Upper lobe of left lung (tissue), 6 donors: ENCODE results near the gene ARTN. TPM values are rescaled to one million over a fixed set of nuclear protein-coding genes. Genes with fewer than 3 reads are reported as not detected.

Source experiments
- ATAC-seq, 2 donors: fragments of 200-7000 bp; cut with Tn5 transposase; one replicate each; pipeline ENCODE4 v1.9.1; 2022; ENCODE audit warnings: mild to moderate bottlenecking in 2 of 2, moderate library complexity in 2 of 2; ENCODE audit not compliant: low FRiP score in 2 of 2
- DNase-seq, 2 donors: peaks; one replicate each; pipeline ENCODE4 v3.0.0-alpha.2; 2019 to 2020
- H3K27ac ChIP-seq, 4 donors: fragments of 200-600 bp; sonication (generic); one replicate each; pipeline ENCODE4 v1.5.1; 2016 to 2019
- H3K27me3 ChIP-seq, 4 donors: fragments of 200-600 bp; sonication (generic); one replicate each; pipeline ENCODE4 v1.5.1; 2017 to 2019
- H3K36me3 ChIP-seq, 4 donors: fragments of 200-600 bp; sonication (generic); one replicate each; pipeline ENCODE4 v1.5.1; 2016 to 2019
- H3K4me1 ChIP-seq, 4 donors: fragments of 200-600 bp; sonication (generic); one replicate each; pipeline ENCODE4 v1.5.1; 2018 to 2019
- H3K4me3 ChIP-seq, 4 donors: fragments of 200-600 bp; sonication (generic); one replicate each; pipeline ENCODE4 v1.5.1; 2017 to 2019; ENCODE audit warnings: mild to moderate bottlenecking in 2 of 4, moderate library complexity in 1 of 4
- H3K9me3 ChIP-seq, 4 donors: fragments of 200-600 bp; sonication (generic); one replicate each; pipeline ENCODE4 v1.5.1; 2018 to 2019
- EP300 ChIP-seq, 4 donors: sonication (generic); formaldehyde crosslinking; IDR thresholded peaks; one replicate each; pipeline ENCODE4 v1.5.1; 2017; ENCODE audit warnings: antibody characterized with exemption in 4 of 4, control low read depth in 2 of 4
- POLR2A ChIP-seq, 4 donors: fragments of 450-650 bp; IDR thresholded peaks; one replicate each; pipeline ENCODE4 v1.5.1; 2016 to 2017; ENCODE audit warnings: antibody characterized with exemption in 4 of 4, mild to moderate bottlenecking in 2 of 4
- POLR2AphosphoS5 ChIP-seq, 2 donors: sonication (generic); formaldehyde crosslinking; IDR thresholded peaks; one replicate each; pipeline ENCODE4 v1.5.1; 2017; ENCODE audit warnings: antibody characterized with exemption in 2 of 2
- WGBS, 2 donors: methylation state at CpG; one replicate each; pipeline ENCODE4 v1.1.5; 2017 to 2018; 5-methylcytosine and 5-hydroxymethylcytosine counted together
- total RNA-seq, 6 donors: library from RNA; depleted of rRNA in 4 of 6; stranded (reverse); fragments of >200 nt in 4 of 6; gene quantifications; one replicate each; pipeline versions ENCODE4 v1.1.0 to v1.2.1, GENCODE V29; 2016 to 2021
- TF ChIP-seq, protein P1 (sequence below), 6 experiments: fragments of 450-650 bp in 4 of 6; fragments of 200-600 bp in 2 of 6; sonication (generic) in 2 of 6; IDR thresholded peaks; one replicate each; pipeline ENCODE4 v1.5.1; 2016 to 2019; ENCODE audit warnings: antibody characterized with exemption in 6 of 6
- donor health status: DM: no; HTN: no; CAD: no; lungs with moderate emphysema.
- donor health status: DM: no; HTN: yes; CAD: no; lungs with severe emphysema.

ARTN gene
- total RNA-seq, 6 donors from 2014 or later, result 1.0 to 5.2 (median 1.1) TPM; not detected in 3

DNA sequence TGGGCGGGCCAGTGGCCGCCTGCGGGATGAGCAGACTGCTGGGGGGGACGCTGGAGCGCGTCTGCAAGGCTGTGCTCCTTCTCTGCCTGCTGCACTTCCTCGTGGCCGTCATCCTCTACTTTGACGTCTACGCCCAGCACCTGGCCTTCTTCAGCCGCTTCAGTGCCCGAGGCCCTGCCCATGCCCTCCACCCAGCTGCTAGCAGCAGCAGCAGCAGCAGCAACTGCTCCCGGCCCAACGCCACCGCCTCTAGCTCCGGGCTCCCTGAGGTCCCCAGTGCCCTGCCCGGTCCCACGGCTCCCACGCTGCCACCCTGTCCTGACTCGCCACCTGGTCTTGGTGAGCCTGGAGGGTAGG lies 47.5 kb downstream of the ARTN start:
- WGBS, 2 donors, result 93 to 98% methylated on average over 12 to 17 of the region's 20 CpGs
- DNase-seq, result peak in 1 of 2 donors; percentile 79

DNA sequence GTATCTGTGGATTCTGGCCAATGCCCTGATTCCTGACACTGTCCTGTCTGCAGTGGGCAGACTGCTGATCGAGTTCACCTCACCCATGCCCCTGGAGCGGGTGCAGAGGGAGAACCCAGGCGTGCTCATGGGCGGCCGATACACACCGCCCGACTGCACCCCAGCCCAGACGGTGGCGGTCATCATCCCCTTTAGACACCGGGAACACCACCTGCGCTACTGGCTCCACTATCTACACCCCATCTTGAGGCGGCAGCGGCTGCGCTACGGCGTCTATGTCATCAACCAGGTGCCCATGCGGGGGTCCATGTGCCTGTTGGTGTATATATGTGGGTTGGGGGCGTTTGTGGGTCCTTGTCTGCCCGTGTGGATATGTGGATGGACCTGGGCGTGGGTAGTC lies 48.0 kb downstream of the ARTN start:
- TF ChIP-seq EP300 (IDR thresholded peaks at IDR 0.05) (no peak), POLR2A (IDR thresholded peaks at IDR 0.05) (no peak), POLR2AphosphoS5 (IDR thresholded peaks at IDR 0.05) (no peak)
- TF ChIP-seq, protein P1, sequence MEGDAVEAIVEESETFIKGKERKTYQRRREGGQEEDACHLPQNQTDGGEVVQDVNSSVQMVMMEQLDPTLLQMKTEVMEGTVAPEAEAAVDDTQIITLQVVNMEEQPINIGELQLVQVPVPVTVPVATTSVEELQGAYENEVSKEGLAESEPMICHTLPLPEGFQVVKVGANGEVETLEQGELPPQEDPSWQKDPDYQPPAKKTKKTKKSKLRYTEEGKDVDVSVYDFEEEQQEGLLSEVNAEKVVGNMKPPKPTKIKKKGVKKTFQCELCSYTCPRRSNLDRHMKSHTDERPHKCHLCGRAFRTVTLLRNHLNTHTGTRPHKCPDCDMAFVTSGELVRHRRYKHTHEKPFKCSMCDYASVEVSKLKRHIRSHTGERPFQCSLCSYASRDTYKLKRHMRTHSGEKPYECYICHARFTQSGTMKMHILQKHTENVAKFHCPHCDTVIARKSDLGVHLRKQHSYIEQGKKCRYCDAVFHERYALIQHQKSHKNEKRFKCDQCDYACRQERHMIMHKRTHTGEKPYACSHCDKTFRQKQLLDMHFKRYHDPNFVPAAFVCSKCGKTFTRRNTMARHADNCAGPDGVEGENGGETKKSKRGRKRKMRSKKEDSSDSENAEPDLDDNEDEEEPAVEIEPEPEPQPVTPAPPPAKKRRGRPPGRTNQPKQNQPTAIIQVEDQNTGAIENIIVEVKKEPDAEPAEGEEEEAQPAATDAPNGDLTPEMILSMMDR (IDR thresholded peaks at IDR 0.05), result no peak
- Histone ChIP-seq H3K27me3 (no peaks in the 10 kb centered on the region), H3K4me1 (peaks cover 26 to 47% (median 34%) of the 10 kb centered on the region in 4 donors), H3K36me3 (peaks cover 1 to 29% (median 16%) of the 10 kb centered on the region in 4 donors), H3K27ac (no peak overlapping the region), H3K9me3 (no peaks in the 10 kb centered on the region), H3K4me3 (no peak overlapping the region)
- DNase-seq (peak in 1 of 2 donors; percentile 77), ATAC-seq (no peak)
- 94 to 97% methylated on average over 10 to 20 of the region's 20 CpGs for WGBS, 2 donors

More for the DNA sequence above, 47.5 kb downstream of the ARTN start:
- H3K36me3 ChIP-seq, result peaks cover 4 to 34% (median 21%) of the 10 kb centered on the region in 4 donors
- ATAC-seq, result no peak
- TF ChIP-seq, protein P1 (IDR thresholded peaks at IDR 0.05), result no peak
- TF ChIP-seq POLR2A (IDR thresholded peaks at IDR 0.05), result no peak
- TF ChIP-seq EP300 (IDR thresholded peaks at IDR 0.05), result no peak
- TF ChIP-seq POLR2AphosphoS5 (IDR thresholded peaks at IDR 0.05), result no peak
- H3K4me3 ChIP-seq, result no peak overlapping the region
- no peaks in the 10 kb centered on the region for H3K27me3 ChIP-seq
- peak overlapping the region in 1 of 4 donors; percentile 76 for H3K27ac ChIP-seq
- no peaks in the 10 kb centered on the region for H3K9me3 ChIP-seq
- peaks cover 31 to 52% (median 39%) of the 10 kb centered on the region in 4 donors for H3K4me1 ChIP-seq

DNA sequence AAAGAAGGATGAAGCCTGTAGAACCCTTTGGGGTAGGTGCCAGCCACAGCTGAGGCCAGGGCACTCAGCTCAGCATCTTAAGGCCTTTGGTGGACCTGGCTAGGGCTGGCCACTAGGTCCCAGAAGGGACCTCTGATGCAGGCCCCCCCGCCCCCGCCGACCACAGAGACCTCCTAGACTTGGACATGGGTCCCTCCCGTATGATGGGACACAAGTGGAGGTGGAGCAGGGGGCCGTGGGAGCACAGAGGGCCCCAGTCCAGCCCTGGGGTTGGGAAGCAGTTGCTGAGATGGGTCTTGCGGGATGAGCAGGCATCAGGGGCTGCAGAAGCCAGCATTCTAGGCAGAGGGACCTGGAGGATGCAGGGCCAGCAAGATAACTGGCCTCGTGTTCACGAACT lies 48.6 kb downstream of the ARTN start:
- Histone ChIP-seq H3K27me3 (no peaks in the 10 kb centered on the region), H3K4me1 (peaks cover 20 to 41% (median 28%) of the 10 kb centered on the region in 4 donors), H3K9me3 (no peaks in the 10 kb centered on the region), H3K27ac (no peak overlapping the region), H3K36me3 (peaks cover 0 to 23% (median 11%) of the 10 kb centered on the region in 4 donors), H3K4me3 (no peak overlapping the region)
- no peak for ATAC-seq
- 95 to 98% methylated on average over 4 to 8 of the region's 8 CpGs for WGBS, 2 donors
- no peak for TF ChIP-seq POLR2A (IDR thresholded peaks at IDR 0.05)
- TF ChIP-seq EP300 (IDR thresholded peaks at IDR 0.05), result no peak
- no peak for TF ChIP-seq POLR2AphosphoS5 (IDR thresholded peaks at IDR 0.05)
- TF ChIP-seq, protein P1 (IDR thresholded peaks at IDR 0.05), result no peak
- DNase-seq, result peak in 1 of 2 donors; percentile 69

DNA sequence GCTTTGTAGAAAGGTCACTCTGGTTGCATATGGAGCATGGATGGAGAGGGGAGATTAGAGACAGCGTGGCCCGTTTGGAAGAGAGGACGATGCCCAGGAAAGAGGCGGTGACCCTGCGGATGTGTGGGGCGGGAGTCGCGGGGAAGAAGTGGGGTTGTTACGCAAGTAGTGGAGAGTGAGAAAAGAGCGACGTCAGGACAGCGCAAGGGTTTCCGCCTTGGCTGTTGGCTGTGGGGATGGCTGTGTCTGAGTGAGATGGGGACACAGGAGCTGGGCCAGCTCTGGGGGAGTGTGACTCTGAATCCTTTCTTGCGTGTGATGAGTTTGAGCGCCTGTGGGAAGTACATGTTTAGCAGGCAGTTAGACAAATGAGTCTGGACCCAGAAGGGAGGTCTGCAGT lies 49.2 kb downstream of the ARTN start:
- DNase-seq, result peak in 1 of 2 donors; percentile 54
- Histone ChIP-seq H3K9me3 (no peaks in the 10 kb centered on the region), H3K36me3 (peaks cover 0 to 17% (median 8%) of the 10 kb centered on the region in 4 donors), H3K27ac (no peak overlapping the region), H3K4me3 (no peak overlapping the region), H3K27me3 (no peaks in the 10 kb centered on the region), H3K4me1 (peaks cover 18 to 35% (median 26%) of the 10 kb centered on the region in 4 donors)
- TF ChIP-seq POLR2AphosphoS5 (IDR thresholded peaks at IDR 0.05) (no peak), EP300 (IDR thresholded peaks at IDR 0.05) (no peak), POLR2A (IDR thresholded peaks at IDR 0.05) (no peak)
- TF ChIP-seq, protein P1 (IDR thresholded peaks at IDR 0.05), result no peak
- no peak for ATAC-seq
- WGBS, 2 donors, result 81 to 82% methylated on average over 15 of the region's 15 CpGs
